ENCODE results near the gene OR3A2. TPM values are rescaled to one million over a fixed set of nuclear protein-coding genes. Genes with fewer than 3 reads are reported as not detected.
"Not testable (repeated sequence)": the region's sequence is repeated elsewhere in the genome, so short reads cannot be mapped to it uniquely, and the experiment has no call there.

OR3A2 gene
- total RNA-seq, 1 donor from 2014 or later: 1.0 TPM

DNA sequence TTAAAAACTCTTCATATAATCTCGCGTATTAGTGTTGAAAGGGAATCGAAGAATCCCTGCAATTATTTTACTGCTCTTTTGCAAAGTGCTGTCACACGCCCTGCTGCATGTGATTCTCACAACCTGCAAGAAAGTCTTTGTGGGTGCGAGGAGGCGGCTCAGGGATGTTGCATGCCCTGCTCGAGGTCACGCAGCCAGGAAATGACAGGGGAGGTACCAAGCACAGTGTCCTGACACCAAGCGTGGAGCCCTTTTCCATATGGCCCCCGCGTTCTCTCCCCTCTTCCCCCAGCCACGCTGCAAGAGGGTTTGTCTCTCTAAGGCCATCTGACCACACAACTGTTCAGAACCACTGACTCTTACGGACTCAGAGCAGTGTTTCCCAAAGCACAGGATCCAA lies 125.5 kb downstream of the OR3A2 start:
- DNase-seq (ENCODE audit: low read depth): no peak
- Histone ChIP-seq H3K4me3 (ENCODE audit: low read depth, low read length) (no peak overlapping the region), H3K36me3 (ENCODE audit: control insufficient read depth, insufficient read depth, low read length) (no peaks in the 10 kb centered on the region), H3K27me3 (ENCODE audit: control insufficient read depth, insufficient read depth, low read length) (no peaks in the 10 kb centered on the region)
- TF ChIP-seq, protein P1, sequence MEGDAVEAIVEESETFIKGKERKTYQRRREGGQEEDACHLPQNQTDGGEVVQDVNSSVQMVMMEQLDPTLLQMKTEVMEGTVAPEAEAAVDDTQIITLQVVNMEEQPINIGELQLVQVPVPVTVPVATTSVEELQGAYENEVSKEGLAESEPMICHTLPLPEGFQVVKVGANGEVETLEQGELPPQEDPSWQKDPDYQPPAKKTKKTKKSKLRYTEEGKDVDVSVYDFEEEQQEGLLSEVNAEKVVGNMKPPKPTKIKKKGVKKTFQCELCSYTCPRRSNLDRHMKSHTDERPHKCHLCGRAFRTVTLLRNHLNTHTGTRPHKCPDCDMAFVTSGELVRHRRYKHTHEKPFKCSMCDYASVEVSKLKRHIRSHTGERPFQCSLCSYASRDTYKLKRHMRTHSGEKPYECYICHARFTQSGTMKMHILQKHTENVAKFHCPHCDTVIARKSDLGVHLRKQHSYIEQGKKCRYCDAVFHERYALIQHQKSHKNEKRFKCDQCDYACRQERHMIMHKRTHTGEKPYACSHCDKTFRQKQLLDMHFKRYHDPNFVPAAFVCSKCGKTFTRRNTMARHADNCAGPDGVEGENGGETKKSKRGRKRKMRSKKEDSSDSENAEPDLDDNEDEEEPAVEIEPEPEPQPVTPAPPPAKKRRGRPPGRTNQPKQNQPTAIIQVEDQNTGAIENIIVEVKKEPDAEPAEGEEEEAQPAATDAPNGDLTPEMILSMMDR (IDR thresholded peaks at IDR 0.05; ENCODE audit: insufficient read depth, low read length, poor library complexity, severe bottlenecking): no peak

DNA sequence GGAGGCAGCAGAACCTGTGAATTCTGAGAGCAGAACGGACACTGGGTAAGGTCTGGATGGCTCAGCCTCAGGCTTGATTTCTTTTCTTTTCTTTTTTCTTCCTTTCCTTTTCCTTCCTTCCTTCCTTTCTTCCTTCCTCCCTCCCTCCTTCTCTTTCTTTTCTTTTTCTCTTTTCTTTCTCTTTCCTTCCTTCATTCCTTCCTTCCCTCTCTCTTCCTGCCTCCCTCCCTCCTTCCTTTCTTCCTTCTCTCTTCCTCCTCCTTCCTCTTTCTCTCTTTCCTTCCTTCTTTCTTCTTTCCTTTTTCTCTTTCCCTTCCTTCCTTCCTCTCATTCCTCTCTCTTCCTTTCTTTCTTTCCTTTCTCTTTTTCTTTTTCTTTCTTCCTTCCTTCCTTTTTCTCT lies 125.9 kb downstream of the OR3A2 start:
- no peak overlapping the region for H3K4me3 ChIP-seq (ENCODE audit: low read depth, low read length)
- H3K27me3 ChIP-seq (ENCODE audit: control insufficient read depth, insufficient read depth, low read length): no peaks in the 10 kb centered on the region
- no peak for DNase-seq (ENCODE audit: low read depth)
- TF ChIP-seq, protein P1 (IDR thresholded peaks at IDR 0.05; ENCODE audit: insufficient read depth, low read length, poor library complexity, severe bottlenecking): no peak
- no peaks in the 10 kb centered on the region for H3K36me3 ChIP-seq (ENCODE audit: control insufficient read depth, insufficient read depth, low read length)

DNA sequence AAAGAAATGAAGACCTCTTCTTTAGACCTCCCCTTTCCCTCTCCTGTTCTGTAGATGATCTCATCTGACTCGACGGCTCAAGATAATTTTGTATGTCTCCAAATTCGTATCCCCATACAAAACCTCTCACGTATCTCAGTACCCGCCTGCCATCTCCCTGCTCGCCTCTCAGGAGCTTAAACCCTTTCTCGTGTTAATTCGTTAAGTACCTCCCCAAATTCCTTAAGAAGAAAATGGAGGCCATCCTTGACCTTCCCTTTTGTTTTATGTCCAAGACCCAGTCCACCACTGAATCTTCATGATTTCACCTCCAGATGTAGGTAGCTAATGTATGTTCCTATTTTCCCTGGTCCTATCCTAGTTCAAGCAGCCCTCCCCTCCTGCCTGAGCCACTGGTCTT lies 129.5 kb downstream of the OR3A2 start:
- Histone ChIP-seq H3K27me3 (ENCODE audit: control insufficient read depth, insufficient read depth, low read length) (no peaks in the 10 kb centered on the region), H3K4me3 (ENCODE audit: low read depth, low read length) (no peak overlapping the region), H3K36me3 (ENCODE audit: control insufficient read depth, insufficient read depth, low read length) (no peaks in the 10 kb centered on the region)
- TF ChIP-seq, protein P1 (IDR thresholded peaks at IDR 0.05; ENCODE audit: insufficient read depth, low read length, poor library complexity, severe bottlenecking): no peak
- DNase-seq (ENCODE audit: low read depth): no peak

DNA sequence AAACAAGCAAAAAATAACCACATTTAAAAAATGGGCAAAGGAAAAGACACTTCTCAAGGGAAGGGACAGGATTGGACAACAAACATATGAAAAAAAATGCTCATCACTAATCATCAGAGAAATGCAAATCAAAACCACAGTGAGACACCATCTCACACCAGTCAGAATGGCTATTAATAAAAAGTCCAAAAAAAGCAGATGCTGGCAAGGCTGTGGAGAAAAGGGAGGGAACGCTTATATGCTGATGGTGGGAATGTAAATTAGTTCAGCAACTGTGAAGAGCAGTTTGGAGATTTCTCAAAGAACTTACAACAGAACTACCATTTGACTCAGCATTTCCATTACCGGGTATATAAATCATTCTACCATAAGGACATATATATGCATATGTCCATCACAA lies 137.1 kb downstream of the OR3A2 start:
- not testable (repeated sequence) for H3K36me3 ChIP-seq (ENCODE audit: control insufficient read depth, insufficient read depth, low read length); H3K27me3 ChIP-seq (ENCODE audit: control insufficient read depth, insufficient read depth, low read length); H3K4me3 ChIP-seq (ENCODE audit: low read depth, low read length); DNase-seq (ENCODE audit: low read depth)

DNA sequence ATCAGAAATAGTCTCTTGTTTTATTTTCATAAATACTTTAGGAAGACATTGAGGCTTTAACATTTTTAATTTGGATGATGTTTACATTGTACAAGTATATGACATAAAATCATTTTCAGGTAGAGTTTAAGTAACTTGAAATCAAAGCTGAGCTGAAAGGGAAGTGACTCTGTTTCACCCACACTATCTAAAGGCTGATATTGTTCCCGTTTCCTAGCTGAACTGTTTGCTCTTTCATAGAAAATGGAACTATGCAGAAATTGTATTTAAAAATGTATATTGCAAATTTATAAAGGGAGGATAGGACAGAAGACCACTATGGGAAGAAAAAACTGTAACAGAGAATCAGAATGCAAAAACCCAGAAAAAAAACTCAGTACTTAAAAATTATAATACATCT lies 141.3 kb downstream of the OR3A2 start:
- H3K27me3 ChIP-seq (ENCODE audit: control insufficient read depth, insufficient read depth, low read length); DNase-seq (ENCODE audit: low read depth); H3K36me3 ChIP-seq (ENCODE audit: control insufficient read depth, insufficient read depth, low read length); H3K4me3 ChIP-seq (ENCODE audit: low read depth, low read length): not testable (repeated sequence)

DNA sequence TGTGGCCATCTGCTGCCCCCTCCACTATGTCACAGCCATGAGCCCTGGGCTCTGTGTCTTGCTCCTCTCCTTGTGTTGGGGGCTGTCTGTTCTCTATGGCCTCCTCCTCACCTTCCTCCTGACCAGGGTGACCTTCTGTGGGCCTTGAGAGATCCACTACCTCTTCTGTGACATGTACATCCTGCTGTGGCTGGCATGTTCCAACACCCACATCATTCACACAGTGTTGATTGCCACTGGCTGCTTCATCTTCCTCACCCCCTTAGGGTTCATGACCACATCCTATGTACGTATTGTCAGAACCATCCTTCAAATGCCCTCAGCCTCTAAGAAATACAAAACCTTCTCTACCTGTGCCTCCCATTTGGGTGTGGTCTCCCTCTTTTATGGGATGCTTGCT lies 145.1 kb downstream of the OR3A2 start:
- DNase-seq (ENCODE audit: low read depth); H3K36me3 ChIP-seq (ENCODE audit: control insufficient read depth, insufficient read depth, low read length): not testable (repeated sequence)

DNA sequence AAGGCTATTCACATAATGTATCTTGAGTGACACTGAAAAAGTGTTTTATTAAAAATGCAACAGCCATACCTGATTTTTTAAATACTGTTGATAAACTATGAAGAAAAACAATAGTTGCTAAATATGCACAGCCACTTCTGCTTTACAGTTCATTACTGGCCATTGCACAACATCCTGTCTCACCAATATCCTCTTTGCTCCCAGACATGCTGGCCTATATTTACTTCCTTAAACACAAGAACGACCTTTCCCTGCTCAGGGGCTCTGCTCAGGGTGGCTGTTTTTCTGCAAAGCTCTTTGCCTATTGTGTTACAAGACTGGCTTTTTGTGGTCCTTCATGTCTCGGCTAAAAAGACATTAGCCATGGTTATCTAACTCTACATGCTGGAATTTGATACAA lies 147.4 kb downstream of the OR3A2 start:
- not testable (repeated sequence) for H3K36me3 ChIP-seq (ENCODE audit: control insufficient read depth, insufficient read depth, low read length); H3K4me3 ChIP-seq (ENCODE audit: low read depth, low read length); H3K27me3 ChIP-seq (ENCODE audit: control insufficient read depth, insufficient read depth, low read length); DNase-seq (ENCODE audit: low read depth)

More for the DNA sequence above, 145.1 kb downstream of the OR3A2 start:
- H3K4me3 ChIP-seq (ENCODE audit: low read depth, low read length); H3K27me3 ChIP-seq (ENCODE audit: control insufficient read depth, insufficient read depth, low read length): not testable (repeated sequence)

DNA sequence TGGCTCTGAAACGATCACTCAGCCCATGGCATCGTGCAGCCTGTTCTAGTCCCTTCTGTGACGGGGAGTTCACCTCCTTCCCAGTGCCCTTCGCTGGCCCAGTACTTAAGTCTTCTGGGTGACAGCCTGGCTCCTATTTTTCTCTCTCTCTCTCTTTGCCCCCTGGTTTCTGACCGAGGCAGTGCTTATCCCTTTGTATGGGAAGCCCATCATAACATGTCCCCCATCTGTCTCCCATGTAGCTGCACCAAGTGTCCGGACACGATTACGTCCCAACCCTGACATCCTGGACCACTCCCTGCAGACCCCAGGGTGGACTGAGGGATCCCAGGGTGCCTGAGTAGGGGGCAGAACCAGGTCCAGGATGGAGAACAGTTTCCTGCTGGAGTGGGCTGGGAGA lies 153.8 kb downstream of the OR3A2 start:
- DNase-seq (ENCODE audit: low read depth); H3K27me3 ChIP-seq (ENCODE audit: control insufficient read depth, insufficient read depth, low read length); H3K36me3 ChIP-seq (ENCODE audit: control insufficient read depth, insufficient read depth, low read length); H3K4me3 ChIP-seq (ENCODE audit: low read depth, low read length): not testable (repeated sequence)

Other genes starting within 250 kb of the OR3A2 start
- gene OR1A2, start 188.8 kb downstream of the OR3A2 start, total RNA-seq: not detected in 2 replicates
- gene OR1A1, start 178.6 kb downstream of the OR3A2 start, total RNA-seq: not detected in 2 replicates
- 0.14 TPM in 1 of 2 replicates, not detected in the other for gene OR3A1, start 87.9 kb downstream of the OR3A2 start, total RNA-seq
- gene OR1E1, start 12.1 kb upstream of the OR3A2 start, total RNA-seq: not detected in 2 replicates
- gene OR3A3, start 25.1 kb upstream of the OR3A2 start, total RNA-seq: not detected in 2 replicates
- not detected in 2 replicates for gene OR1E2, start 47.5 kb upstream of the OR3A2 start, total RNA-seq
- gene SPATA22, start 85.5 kb upstream of the OR3A2 start, total RNA-seq: not detected in 2 replicates
- not detected in 2 replicates for gene ASPA, start 89.7 kb upstream of the OR3A2 start, total RNA-seq
- 2.1 and 2.9 TPM in 2 replicates for gene TRPV3, start 171.5 kb upstream of the OR3A2 start, total RNA-seq
- 2.0 and 2.2 TPM in 2 replicates for gene TRPV1, start 223.1 kb upstream of the OR3A2 start, total RNA-seq
- gene SHPK, start 249.9 kb upstream of the OR3A2 start, total RNA-seq: 16.0 and 17.5 TPM in 2 replicates

All from kidney epithelial cell (primary cell).